CD4-positive, alpha-beta T cell treated with Interleukin-1 beta for 1 hour (primary cell): Measurements from ENCODE around the gene COG1.

Experiments
- DNase-seq, 2 donors: peaks; one replicate each; pipeline ENCODE4 v3.0.0-alpha.2; 2020 to 2022

Gene COG1

DNA sequence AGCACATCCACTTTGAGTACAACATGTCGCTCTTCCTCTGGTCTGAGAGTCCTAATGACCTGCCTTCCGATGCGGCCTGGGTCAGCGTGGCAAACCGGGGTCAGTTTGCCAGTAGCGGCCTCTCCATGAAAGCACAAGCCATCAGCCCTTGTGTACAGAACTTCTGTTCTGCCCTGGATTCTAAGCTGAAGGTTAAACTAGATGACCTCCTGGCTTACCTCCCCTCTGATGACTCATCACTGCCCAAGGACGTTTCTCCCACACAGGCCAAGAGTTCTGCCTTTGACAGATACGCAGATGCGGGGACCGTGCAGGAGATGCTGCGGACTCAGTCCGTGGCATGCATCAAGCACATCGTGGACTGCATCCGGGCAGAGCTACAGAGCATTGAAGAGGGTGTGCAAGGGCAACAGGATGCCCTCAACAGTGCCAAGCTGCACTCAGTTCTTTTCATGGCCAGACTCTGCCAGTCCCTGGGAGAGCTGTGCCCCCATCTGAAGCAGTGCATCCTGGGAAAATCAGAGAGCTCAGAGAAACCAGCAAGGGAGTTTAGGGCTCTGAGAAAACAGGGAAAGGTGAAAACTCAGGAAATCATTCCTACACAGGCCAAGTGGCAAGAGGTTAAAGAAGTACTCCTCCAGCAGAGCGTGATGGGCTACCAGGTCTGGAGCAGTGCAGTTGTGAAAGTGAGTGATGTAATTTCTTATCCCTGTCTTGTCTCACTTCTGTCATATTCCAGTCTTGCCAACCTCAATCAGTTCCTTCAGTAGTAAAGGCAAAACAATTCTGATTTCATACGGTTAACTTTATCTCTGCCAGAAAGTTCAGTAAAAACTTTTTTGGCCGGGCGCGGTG lies 8.6 kb downstream of the COG1 start:
- no peak for DNase-seq

- DNase-seq = peak in 1 of 2 donors; percentile 25
These were observed 10.4 kb downstream of the COG1 start for GRCh38 chr17:73203135-73203787.

- DNase-seq = peak; percentile 25 to 26
These were observed 11.1 kb downstream of the COG1 start for GRCh38 chr17:73203788-73204479.

DNA sequence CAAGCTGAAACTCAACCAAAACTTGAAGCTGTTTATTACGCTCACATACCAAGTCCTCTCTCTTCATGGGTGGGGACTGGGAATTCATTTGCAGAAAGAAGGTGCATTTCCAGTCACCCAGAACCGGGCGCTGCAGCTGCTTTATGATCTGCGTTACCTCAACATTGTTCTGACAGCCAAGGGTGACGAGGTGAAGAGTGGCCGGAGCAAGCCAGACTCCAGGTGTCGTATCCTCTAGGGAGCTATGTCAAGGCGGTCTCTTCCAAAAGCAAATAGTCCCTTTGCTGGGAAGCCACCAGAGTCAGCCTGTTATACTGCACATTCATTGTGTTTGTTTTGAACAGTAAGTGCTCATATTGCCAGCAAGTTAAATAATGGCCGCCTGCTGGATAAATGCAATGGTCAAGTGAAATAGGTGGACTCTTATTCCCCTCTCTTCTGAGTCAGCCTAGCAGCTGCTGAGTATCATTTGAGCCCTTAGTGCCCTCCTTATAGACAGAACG lies 12.7 kb downstream of the COG1 start:
- no peak for DNase-seq

DNA sequence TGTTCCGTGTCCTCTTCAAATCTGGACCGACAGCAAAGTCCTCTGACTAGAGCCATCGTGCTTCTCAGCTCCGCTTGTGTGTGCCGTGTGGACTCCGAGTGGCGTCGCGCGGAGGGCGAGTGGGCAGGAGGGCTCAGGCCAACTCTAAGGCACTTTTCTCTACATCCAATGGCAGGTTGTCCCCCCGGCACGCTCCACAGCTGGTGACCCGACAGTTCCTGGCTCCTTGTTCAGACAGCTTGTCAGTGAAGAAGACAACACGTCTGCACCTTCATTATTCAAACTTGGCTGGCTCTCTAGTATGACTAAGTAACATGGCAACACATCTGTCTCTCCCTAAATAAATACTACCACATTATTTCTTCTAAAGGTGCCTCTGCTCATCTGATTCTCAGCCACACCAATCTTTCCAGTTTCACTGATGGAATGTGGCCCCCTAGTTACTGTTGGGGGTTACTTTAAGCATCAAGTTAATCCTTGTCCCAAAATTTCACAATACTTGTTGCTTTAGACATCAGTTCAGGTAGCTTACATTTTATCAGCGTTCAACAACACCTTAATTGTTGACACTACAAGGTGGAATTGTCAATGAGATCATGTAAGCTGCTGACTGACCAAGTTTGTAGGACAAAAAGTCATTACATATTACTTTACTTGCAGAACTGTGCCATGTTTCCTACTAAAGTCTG lies 15.4 kb downstream of the COG1 start:
- DNase-seq = no peak

- DNase-seq = no peak
These were observed 16.6 kb downstream of the COG1 start for GRCh38 chr17:73209436-73209835.

- no peak for DNase-seq
These were observed 17.3 kb downstream of the COG1 start for GRCh38 chr17:73210002-73210678.

DNA sequence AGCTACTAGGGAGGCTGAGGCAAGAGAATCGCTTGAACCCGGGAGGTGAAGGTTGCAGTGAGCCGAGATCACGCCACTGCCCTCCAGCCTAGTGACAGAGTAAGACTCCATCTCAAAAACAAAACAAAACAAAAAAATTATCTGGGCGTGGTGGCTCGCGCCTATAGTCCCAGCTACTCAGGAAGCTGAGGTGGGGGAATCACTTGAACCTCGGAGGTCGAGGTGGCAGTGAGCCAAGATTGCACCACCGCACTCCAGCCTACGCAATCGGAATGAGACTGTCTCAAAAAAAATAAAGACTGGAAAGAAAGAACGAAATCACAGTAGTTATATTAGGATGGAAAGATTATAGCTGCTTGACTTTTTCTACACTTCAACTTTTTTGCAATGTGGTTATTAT lies 18.9 kb downstream of the COG1 start:
- peak; percentile 74 to 75 for DNase-seq

DNA sequence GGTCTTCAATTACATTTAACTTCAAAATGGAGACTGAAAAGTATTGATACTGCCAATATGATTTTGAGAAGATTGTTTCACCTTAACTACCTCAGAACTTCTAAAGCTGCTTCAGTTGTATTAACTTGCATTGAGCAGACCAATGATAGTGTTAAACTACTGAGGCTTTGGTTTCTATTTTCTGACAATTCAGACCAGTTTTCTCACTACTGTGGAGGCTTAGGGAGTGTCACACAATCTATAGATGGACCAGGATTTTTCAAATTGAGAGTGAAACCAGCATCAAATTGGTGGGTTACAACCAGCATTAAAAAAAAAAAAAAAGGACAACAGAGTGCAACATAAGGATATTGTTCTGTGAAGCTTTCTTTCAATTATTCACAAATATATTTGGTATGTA lies 21.2 kb downstream of the COG1 start:
- DNase-seq = no peak

GRCh38 chr17:73214851-73215250 lies 22.0 kb downstream of the COG1 start:
- no peak for DNase-seq

GRCh38 chr17:73215447-73215846 lies 22.6 kb downstream of the COG1 start:
- DNase-seq = no peak

GRCh38 chr17:73223626-73224230 lies 30.9 kb downstream of the COG1 start:
- DNase-seq = no peak

GRCh38 chr17:73224237-73224636 lies 31.4 kb downstream of the COG1 start:
- DNase-seq = no peak

GRCh38 chr17:73224663-73225305 lies 31.9 kb downstream of the COG1 start:
- no peak for DNase-seq

DNA sequence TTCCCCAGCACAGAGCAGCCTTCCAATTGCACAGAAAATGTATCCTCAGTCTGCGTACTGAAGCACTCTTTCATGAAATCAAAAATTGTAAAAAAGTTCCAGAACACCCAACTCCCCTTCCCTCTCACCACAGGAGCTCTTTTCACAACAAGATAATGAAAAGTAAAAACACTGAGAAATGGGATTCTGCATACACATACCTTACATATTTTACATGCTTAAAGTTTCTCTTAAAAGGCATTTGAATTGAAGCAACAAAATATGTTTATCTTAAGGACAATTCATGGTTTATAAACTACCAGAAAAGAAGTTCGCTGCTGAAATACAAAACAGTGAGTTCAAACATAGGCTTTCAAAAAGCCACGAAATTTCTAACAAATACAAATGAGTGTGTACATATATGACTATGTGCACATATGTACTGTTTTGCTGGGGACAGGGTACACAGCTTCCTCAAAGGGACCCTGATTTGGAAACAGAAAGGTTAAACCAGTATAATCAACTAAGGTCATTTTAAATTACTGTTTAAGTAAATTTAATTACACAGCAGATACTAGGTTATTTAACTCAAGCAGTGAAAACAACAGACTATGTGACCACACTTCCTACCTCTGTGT lies 33.8 kb downstream of the COG1 start:
- DNase-seq = no peak

DNA sequence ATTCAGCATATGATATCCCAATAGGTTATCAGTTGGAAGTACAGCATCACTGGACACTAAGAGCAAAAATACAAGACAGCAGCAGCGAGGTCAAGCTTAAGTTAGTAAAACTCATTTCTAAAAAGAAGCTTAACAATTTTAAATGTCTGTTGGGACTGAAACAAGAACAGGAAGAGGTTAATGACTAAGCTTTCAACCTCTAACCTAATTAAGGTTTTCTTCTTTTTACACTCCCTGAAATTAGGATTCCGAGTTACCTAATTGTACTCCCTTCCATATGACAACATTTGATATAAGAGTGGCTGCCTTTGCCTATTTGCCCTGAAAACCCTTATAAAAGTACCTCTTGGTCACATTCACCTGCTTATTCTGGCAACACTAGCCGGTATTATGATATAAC lies 34.5 kb downstream of the COG1 start:
- DNase-seq = no peak

DNA sequence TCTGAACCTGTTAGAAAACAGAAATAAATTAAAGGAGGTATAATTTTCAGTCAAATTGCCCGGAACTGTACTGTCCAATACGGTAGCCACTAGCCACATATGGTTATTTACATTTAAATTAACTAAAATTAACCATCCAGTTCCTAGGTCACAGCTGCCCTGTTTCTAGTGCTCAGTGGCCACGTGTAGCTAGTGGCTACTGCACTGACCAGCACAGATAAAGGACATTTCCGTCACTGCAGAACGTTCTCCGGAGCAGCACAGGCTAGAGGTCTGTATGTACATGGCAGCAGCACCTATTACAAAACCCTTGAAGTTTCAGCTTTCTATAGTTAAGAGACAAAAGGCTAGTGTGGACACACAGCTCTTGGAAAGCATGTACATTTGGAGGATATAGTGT lies 35.1 kb downstream of the COG1 start:
- no peak for DNase-seq

DNA sequence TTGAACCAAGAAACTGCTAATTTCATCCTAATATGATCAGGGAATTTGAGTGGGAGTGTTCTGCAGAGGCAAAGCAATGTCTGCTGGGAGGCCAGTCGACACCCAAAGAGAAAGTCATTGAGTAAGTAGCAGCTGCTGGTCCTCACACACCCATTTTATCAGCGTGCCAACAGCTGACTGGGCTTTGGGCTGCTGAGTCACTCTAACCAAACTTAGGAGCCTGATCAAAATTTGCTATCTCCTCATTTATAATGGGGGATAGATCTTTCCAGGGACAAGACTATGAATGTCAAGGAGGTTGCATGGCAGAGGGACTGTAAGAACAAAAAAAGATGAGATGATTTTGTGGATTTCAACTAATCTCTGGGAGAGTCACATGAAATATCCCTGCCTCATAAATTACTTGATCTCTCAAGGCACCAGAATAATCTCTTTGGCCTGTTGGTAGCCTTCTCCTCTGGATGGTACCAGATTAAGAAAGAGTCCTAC lies 35.9 kb downstream of the COG1 start:
- DNase-seq = peak; percentile 22 to 26

GRCh38 chr17:73230088-73230487 lies 37.2 kb downstream of the COG1 start:
- no peak for DNase-seq

DNA sequence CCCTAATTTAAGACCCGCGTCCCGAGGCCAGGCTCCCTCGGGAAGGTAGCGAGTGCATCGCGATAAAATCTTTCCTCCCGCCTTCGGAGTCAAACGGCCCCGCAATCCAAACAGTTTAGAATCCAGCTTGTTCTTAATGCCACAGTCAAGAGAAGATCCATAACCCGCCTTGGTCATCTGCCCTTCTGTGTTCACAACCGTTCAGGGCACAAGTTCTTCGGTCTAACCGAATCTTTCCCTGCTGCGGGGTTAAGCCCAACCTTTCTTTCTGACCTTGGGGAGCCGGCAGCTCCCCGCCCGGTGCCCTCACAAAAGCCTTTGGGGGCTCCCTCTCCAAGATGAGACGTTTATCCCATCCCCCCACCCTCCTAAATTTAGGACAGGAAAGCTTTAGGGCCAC lies 38.5 kb downstream of the COG1 start:
- DNase-seq = no peak
